Hepatocyte (in vitro differentiated cells): ENCODE results near the gene KIF5C. TPM values are rescaled to one million over a fixed set of nuclear protein-coding genes. Genes with fewer than 3 reads are reported as not detected.

ENCODE experiments used
- DNase-seq: peaks from one replicate; pipeline ENCODE4 v3.0.0-alpha.2; 2016; ENCODE audit warnings: low spot score
- H2AFZ ChIP-seq: fragments of 200-600 bp; sonication (generic); 2 replicates; pipeline ENCODE4 v1.6.0; 2016; ENCODE audit warnings: antibody characterized with exemption, mild to moderate bottlenecking
- H3K27ac ChIP-seq: fragments of 200-600 bp; sonication (generic); 2 replicates; pipeline ENCODE4 v1.5.1; 2016; ENCODE audit warnings: mild to moderate bottlenecking
- H3K27me3 ChIP-seq: fragments of 200-600 bp; sonication (generic); 2 replicates; pipeline ENCODE4 v1.6.1; 2016
- H3K36me3 ChIP-seq: fragments of 200-600 bp; sonication (generic); replicated peaks from 2 replicates; pipeline ENCODE4 v1.5.1; 2016; ENCODE audit warnings: low read depth; ENCODE audit not compliant: insufficient read depth
- H3K4me1 ChIP-seq: fragments of 200-600 bp; sonication (generic); 2 replicates; pipeline ENCODE4 v1.5.1; 2016; ENCODE audit warnings: mild to moderate bottlenecking, moderate library complexity; ENCODE audit not compliant: insufficient read depth
- H3K4me2 ChIP-seq: fragments of 200-600 bp; sonication (generic); 2 replicates; pipeline ENCODE4 v1.6.0; 2016
- H3K4me3 ChIP-seq: fragments of 200-600 bp; sonication (generic); 2 replicates; pipeline ENCODE4 v1.5.1; 2016; ENCODE audit warnings: mild to moderate bottlenecking
- H3K79me2 ChIP-seq: fragments of 200-600 bp; sonication (generic); 2 replicates; pipeline ENCODE4 v1.6.0; 2017; ENCODE audit warnings: mild to moderate bottlenecking
- H3K9me2 ChIP-seq: fragments of 200-600 bp; sonication (generic); replicated peaks from 2 replicates; pipeline ENCODE4 v1.6.0; 2017; ENCODE audit warnings: mild to moderate bottlenecking; ENCODE audit not compliant: insufficient read depth
- H3K9me3 ChIP-seq: fragments of 200-600 bp; sonication (generic); 2 replicates; pipeline ENCODE4 v1.5.1; 2016; ENCODE audit warnings: low read depth, mild to moderate bottlenecking
- H4K20me1 ChIP-seq: fragments of 200-600 bp; sonication (generic); 2 replicates; pipeline ENCODE4 v1.6.0; 2016; ENCODE audit warnings: mild to moderate bottlenecking; ENCODE audit not compliant: insufficient read depth, poor library complexity, severe bottlenecking
- CTCF ChIP-seq: fragments of 200-600 bp; sonication (generic); IDR thresholded peaks from 2 replicates; pipeline ENCODE4 v1.5.1; 2016; ENCODE audit warnings: antibody characterized with exemption, mild to moderate bottlenecking; ENCODE audit not compliant: poor library complexity
- EZH2 ChIP-seq: fragments of 200-600 bp; sonication (generic); IDR thresholded peaks from 2 replicates; pipeline ENCODE4 v1.6.1; 2016; ENCODE audit warnings: antibody characterized with exemption, mild to moderate bottlenecking, borderline replicate concordance
- EZH2phosphoT487 ChIP-seq: fragments of 200-600 bp; sonication (generic); IDR thresholded peaks from one replicate; pipeline ENCODE4 v1.6.1; 2018; ENCODE audit warnings: antibody characterized with exemption, mild to moderate bottlenecking, low read depth, moderate library complexity; ENCODE audit not compliant: unreplicated experiment, severe bottlenecking
- whole genome bisulfite sequencing: methylation state at CpG from one replicate; pipeline ENCODE4 v1.1.6; 2016; ENCODE audit warnings: low lambda C conversion rate; ENCODE audit errors: missing lambda C conversion rate; 5-methylcytosine and 5-hydroxymethylcytosine counted together
- polyA plus RNA-seq: library from polyadenylated mRNA; unstranded; fragments of >200 nt; fragmentation: Nextera tagmentation; extraction: Ambion mirVana; gene quantifications from 2 replicates; pipeline ENCODE4 v1.2.1, GENCODE V29; 2016
- total RNA-seq: library from RNA; depleted of rRNA; stranded (reverse); fragments of >200 nt; gene quantifications from 2 replicates; pipeline ENCODE4 v1.2.3, GENCODE V29; 2014

KIF5C gene
- total and polyA plus RNA-seq, 2 experiments from 2014 or later: 2.1 to 3.6 TPM

- 80% methylated on average over 4 of the region's 4 CpGs for WGBS
- H4K20me1 ChIP-seq: no peaks in the 10 kb centered on the region
- no peak overlapping the region for H3K27ac ChIP-seq
- peaks cover 5% of the 10 kb centered on the region for H3K27me3 ChIP-seq
- no peak overlapping the region for H3K4me3 ChIP-seq
- H3K79me2 ChIP-seq: no peaks in the 10 kb centered on the region
- H3K36me3 ChIP-seq: no peaks in the 10 kb centered on the region
- DNase-seq: no peak
- H3K9me3 ChIP-seq: no peaks in the 10 kb centered on the region
- H3K9me2 ChIP-seq: no peaks in the 10 kb centered on the region
- no peak overlapping the region for H3K4me2 ChIP-seq
- TF ChIP-seq EZH2phosphoT487: no peak
- no peak for TF ChIP-seq CTCF
- no peak for TF ChIP-seq EZH2
- no peak overlapping the region for H2AFZ ChIP-seq
- no peaks in the 10 kb centered on the region for H3K4me1 ChIP-seq
These were observed 69.5 kb downstream of the KIF5C start for GRCh38 chr2:148944536-148944935.

- H3K27me3 ChIP-seq: peaks cover 3% of the 10 kb centered on the region
- TF ChIP-seq EZH2phosphoT487: no peak
- no peak for TF ChIP-seq CTCF
- no peak for TF ChIP-seq EZH2
- no peaks in the 10 kb centered on the region for H3K79me2 ChIP-seq
- H3K36me3 ChIP-seq: no peaks in the 10 kb centered on the region
- H3K9me2 ChIP-seq: no peaks in the 10 kb centered on the region
- no peaks in the 10 kb centered on the region for H4K20me1 ChIP-seq
- H3K9me3 ChIP-seq: no peaks in the 10 kb centered on the region
- no peaks in the 10 kb centered on the region for H3K4me1 ChIP-seq
- 85% methylated on average over 7 of the region's 7 CpGs for WGBS
- no peak overlapping the region for H3K4me2 ChIP-seq
- H3K4me3 ChIP-seq: no peak overlapping the region
- no peak overlapping the region for H3K27ac ChIP-seq
- no peak for DNase-seq
- no peak overlapping the region for H2AFZ ChIP-seq
These were observed 72.3 kb downstream of the KIF5C start for GRCh38 chr2:148947299-148947698.

GRCh38 chr2:148948868-148949267 is 73.8 kb downstream of the KIF5C start:
- no peaks in the 10 kb centered on the region for H3K9me3 ChIP-seq
- no peak overlapping the region for H2AFZ ChIP-seq
- WGBS: 85% methylated on average over 5 of the region's 5 CpGs
- TF ChIP-seq EZH2 (no peak), EZH2phosphoT487 (no peak), CTCF (no peak)
- no peaks in the 10 kb centered on the region for H4K20me1 ChIP-seq
- H3K9me2 ChIP-seq: no peaks in the 10 kb centered on the region
- no peaks in the 10 kb centered on the region for H3K79me2 ChIP-seq
- no peak overlapping the region for H3K4me3 ChIP-seq
- no peaks in the 10 kb centered on the region for H3K27me3 ChIP-seq
- no peaks in the 10 kb centered on the region for H3K4me1 ChIP-seq
- H3K27ac ChIP-seq: no peak overlapping the region
- no peaks in the 10 kb centered on the region for H3K36me3 ChIP-seq
- H3K4me2 ChIP-seq: no peak overlapping the region
- no peak for DNase-seq

GRCh38 chr2:148949348-148949747 is 74.3 kb downstream of the KIF5C start:
- H3K4me3 ChIP-seq: no peak overlapping the region
- no peaks in the 10 kb centered on the region for H3K9me2 ChIP-seq
- H3K4me2 ChIP-seq: no peak overlapping the region
- H3K27ac ChIP-seq: no peak overlapping the region
- no peaks in the 10 kb centered on the region for H3K4me1 ChIP-seq
- no peaks in the 10 kb centered on the region for H3K9me3 ChIP-seq
- H2AFZ ChIP-seq: no peak overlapping the region
- 93% methylated on average over 7 of the region's 7 CpGs for WGBS
- no peaks in the 10 kb centered on the region for H4K20me1 ChIP-seq
- no peaks in the 10 kb centered on the region for H3K27me3 ChIP-seq
- TF ChIP-seq EZH2phosphoT487 (no peak), CTCF (no peak), EZH2 (no peak)
- no peaks in the 10 kb centered on the region for H3K36me3 ChIP-seq
- DNase-seq: no peak
- H3K79me2 ChIP-seq: no peaks in the 10 kb centered on the region
